Measurements from ENCODE around the gene ATF4.
A peak's percentile ranks its signal among the peaks of the same experiment; 100 is the strongest.
"Not testable (repeated sequence)": the region's sequence is repeated elsewhere in the genome, so short reads cannot be mapped to it uniquely, and the experiment has no call there.

Gene ATF4

DNA sequence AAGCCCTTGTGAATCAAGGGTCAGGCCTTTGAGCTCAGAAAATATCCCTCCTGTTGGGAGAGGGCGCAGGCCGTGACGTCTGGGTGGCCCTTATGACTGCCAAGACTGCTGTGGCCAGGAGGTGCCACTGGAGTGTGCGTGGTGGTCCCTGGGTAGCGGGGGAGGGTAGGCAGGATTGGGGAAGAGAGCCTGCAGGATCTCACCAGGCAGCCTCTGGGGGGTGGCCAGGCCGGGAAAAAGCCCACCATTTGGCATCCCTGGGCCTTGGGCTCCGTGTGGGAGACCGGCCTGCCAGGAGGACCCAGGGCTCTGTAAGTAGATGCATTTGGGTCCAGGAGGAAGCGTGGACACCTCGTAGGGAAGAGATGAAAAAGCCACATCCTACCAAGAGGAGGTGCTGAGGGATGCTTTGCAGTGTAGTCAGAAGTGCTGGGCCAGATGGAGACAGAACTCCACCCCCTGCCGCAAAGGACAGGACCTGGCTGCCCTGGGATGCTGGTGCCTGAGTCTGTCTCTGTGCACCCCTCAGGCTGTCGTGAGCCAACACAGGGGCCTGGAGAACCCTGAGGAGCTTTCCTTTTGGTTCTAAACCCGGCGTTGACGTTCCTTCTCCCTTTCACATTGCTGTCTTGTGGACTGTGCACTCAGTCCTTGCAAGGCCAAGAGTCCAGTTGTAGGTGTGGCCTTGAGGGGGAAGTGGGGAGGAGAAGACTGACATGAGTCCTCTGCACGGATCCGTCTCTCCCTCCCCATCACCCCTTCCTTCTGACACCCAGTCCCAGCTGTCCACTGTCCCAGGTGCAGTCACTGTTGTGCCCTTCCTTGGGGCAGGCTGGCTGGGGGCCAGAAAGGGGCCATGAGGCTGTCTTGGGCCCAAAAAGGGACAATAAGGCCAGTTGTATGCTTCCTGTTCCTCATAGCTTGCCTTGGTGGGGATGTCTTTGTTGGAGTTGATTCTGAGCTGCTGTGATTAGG is 31.0 kb upstream of the ATF4 start:
- DNase-seq (ENCODE audit: low read depth) = no peak

DNA sequence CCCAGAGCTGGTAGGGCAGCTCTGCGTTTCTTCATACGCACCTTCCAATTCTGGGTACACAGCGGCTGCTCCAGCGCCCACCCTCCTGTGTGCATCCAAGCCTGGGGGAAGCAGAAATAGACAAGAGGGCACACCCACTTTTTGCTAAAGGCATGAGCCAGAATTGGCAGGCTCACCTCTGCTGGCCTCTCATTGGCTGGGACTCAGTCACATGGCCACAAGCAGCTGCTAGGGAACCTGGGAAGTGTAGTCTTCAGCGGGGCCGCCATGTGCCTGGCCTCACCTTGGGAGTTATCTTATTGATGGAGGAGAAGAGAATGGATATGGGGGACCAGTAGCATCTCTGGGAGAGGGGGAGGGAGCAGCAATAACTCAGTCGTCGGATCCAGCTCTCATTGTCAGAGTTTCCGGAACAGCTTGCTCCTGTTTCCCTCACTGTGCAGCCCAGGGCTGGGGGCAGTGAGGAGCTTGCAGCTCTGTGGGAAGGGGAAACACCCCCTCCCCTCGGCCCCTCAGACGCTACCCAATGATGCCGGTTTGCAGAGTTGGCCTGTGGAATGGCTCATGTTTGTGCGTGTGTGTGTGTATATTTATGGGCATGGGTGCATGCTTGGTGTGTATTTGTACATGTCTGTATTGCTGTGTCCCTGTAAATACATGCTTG is 30.1 kb upstream of the ATF4 start:
- DNase-seq (ENCODE audit: low read depth) = peak; percentile 42

DNA sequence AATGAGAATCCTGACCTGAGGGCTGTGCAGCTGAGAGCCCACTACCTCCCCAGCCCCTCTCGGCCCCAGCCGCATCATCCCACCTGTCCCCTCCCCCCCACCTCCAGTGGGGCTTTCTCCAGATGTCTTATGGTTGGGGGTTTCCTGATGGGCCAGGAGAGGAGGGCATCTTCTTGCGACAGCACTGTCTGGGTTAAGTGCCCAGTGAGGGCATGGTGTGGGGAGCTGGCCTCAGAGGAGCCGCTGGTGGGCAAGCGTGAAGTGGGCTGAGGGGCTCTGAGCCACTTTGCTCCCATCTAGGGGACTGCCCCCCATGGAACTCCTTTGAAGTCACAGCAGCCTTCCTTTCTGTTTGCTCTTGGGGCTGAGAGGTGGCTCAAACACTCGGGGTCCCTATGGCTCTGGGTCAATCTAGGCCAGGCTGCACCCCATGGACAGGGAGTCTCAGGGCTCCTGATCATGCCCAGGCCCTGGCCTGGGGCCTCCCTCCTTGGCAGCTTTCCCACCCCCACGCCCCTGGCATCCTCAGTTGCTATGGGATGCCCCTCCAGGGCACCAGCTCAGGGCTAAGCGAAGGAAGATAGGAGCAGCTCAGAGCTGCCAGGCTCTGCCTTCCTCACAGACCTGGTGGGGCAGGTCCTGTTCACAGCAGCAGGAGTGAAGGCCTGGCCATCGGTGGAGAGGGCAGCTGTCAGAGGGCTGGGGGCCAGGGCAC is 29.2 kb upstream of the ATF4 start:
- DNase-seq (ENCODE audit: low read depth) = no peak

DNA sequence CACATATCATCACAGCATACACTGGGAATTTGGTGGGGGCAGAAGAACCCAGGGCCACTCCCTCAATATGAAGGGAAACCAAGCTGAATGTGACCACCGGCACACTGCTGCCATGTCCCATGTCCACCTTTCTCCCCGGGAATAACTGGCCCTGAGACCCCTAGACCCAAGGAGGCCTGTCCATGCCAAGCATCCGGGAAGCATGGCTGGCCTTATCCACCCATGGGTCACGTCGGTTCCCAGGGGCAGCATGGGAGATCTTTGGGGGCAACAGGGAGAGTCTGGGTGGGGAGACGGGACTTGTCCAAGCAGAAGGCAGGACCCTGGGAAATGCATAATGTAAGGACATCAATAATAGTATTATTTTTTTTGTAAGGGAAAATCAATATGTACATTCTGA is 28.7 kb upstream of the ATF4 start:
- DNase-seq (ENCODE audit: low read depth) = no peak

DNA sequence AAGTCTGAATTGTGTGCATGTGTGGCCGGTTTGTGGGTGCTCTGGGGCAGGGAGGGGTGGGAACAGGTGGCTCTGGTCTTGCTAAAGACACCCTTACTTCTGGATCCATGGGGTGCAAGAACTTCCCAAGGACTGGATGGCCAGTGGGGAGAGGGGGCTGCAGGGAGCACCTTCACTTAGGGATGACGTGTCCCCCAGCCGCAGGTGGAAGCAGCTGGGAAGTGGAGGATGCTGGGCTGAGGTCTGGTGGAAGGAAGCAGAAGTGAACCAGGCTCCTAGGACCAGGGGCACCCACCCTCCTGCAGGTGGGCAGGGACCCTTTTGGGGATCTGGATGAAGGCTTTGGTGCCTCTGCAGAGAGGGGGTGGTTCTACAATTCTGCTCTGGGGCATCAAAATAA is 28.2 kb upstream of the ATF4 start:
- no peak for DNase-seq (ENCODE audit: low read depth)

- no peak for DNase-seq (ENCODE audit: low read depth)
Observed at GRCh38 chr22:39493759-39494158, 26.6 kb upstream of the ATF4 start.

- DNase-seq (ENCODE audit: low read depth) = no peak
Observed at GRCh38 chr22:39494471-39495120, 25.8 kb upstream of the ATF4 start.

DNA sequence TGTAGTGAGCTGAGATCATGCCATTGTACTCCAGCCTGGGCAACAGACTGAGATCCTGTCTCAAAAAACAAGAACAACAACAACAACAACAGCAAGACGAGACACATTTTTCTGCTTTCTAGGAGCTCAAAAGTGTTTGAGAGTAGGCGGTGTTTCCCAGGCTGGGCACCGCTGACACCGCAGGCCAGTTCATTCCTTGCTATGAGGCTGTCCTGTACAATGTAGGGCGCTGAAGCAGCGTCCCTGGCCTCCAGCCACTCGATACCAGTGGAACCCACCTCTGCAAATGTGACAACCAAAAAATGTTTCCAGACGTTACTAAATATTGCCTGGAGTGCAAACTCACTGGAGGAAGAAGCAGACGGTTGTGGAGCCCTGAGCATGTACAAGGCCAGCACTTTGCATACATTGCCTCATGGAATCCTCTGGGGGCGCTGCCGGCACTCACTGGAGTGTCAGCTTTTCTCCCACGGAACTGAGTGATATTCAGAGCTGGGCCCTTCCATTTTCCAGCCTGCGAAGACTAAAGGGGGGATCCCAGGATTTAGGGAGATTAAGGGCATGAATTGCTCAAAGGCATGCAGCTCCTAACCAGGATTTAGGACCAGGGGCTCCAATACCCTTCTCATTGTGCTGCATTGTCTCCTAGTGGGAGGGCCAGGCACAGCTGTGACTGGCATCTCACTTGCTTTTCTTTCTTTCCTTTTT is 24.1 kb upstream of the ATF4 start:
- DNase-seq (ENCODE audit: low read depth) = no peak

DNA sequence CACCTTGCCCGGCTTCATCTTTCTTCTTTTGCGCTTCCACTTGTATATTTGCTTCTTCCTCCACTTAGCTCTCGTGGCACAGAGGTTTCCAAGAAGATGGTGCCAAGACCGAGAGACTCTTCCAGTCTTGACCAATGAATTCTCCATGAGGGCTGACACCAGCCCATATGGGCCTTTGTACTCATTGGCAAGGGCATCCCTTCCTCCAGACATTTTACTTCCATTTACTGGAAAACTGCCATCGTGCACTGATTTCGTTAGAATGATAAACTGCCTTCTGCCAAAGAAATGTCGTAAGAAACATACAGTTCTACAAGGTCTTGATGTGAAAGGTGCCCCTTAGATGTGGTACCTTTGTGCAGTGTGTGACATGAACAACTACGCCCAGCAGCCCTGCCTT is 22.9 kb upstream of the ATF4 start:
- no peak for DNase-seq (ENCODE audit: low read depth)

DNA sequence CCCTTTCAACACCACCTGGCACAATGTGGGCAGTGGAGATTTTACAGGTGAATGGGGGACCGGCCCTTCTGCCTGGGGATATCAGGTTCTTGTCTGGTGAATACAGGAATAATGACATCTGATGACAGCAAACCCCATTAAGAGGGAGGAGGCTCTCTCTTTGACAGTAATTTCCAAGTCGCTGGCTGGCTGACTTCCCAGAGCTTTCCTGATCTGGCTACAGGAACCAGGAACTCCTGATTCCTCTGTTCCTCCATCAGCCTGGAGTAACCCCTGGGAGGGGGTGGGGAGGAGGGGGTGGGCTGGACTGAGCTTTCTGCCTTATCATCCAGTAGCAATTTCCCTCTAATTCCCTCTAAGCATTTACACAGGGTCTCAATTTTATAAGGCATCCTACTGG is 22.0 kb upstream of the ATF4 start:
- DNase-seq (ENCODE audit: low read depth) = no peak

DNA sequence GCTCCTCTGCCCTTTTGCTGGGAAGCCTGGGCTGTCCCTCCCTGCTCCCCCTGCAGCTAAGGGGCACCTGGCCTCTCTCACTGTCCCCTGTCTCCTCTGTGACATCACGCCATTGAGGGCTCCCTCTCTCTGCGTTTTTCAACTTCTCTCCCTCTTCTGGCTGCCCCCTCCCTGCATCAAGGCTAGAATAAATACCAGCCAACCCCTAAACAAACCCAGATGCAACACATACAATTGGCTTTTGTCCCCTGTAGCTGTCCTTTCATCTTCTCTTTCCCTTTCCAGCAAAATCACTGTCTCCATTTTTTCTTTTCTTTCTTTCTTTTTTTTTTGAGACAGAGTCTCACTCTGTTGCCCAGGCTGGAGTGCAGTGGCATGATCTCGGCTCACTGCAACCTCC is 21.6 kb upstream of the ATF4 start:
- no peak for DNase-seq (ENCODE audit: low read depth)

DNA sequence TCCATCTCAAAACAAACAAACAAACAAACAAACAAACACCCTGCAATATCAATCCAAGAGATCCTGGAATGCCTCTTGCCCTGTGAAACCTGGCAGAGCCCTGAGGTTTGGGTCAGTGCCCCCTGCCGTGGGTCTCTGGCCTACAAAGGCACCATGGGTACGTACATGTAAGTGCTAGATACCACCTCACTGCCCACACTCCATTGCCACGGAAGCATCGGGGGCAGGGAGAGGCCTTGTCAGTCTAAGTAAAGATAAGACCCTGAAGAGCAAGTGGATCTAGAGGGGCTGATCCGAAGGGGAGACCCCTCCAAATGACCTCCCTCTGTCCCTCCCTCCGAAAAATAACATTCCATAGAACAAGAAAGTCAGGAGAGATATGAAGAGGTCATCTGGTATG is 20.3 kb upstream of the ATF4 start:
- no peak for DNase-seq (ENCODE audit: low read depth)

GRCh38 chr22:39501644-39502108 is 18.7 kb upstream of the ATF4 start:
- no peak for DNase-seq (ENCODE audit: low read depth)

DNA sequence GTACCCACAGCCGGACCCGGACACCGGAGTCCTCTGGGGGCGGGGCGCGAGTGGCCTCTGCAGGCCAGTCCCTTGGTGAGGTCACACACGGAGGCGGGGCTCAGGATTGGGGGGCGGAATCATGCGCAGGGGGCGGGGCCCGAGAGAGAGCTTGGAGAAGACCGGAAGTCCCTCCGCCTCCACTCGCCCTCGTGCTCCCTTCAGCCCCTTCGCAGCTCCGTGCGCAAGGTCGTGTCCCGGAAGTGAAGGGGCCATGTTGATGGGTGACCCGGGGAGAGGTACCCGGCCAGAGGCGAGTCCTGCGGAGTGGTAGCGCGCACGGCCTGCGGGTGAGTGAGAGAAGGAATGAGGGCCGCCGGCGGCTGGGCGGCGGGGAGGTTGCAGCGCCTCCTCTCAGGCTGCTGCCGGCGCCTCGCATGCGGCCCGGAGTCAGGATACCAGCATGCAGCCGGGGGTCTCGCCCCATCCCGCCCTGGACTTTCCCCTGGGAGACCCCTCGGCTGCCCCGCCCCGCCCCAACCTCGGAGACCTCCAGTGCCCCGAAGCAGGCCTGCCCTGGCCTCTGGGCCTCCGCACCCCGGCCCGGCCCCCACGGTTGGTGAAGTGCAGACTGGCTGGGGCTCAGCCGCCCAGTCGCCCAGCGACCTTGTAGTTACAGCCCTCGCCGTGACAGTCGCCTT is 18.1 kb upstream of the ATF4 start, which contains the start of gene MIEF1:
Gene MIEF1 (plus strand): TSS at position 182 of the 680 bp plus-strand sequence. CDS start 9,005 bp downstream, outside the sequence.
- peak; percentile 81 for DNase-seq (ENCODE audit: low read depth)

GRCh38 chr22:39502789-39503409 is 17.5 kb upstream of the ATF4 start:
- no peak for DNase-seq (ENCODE audit: low read depth)

DNA sequence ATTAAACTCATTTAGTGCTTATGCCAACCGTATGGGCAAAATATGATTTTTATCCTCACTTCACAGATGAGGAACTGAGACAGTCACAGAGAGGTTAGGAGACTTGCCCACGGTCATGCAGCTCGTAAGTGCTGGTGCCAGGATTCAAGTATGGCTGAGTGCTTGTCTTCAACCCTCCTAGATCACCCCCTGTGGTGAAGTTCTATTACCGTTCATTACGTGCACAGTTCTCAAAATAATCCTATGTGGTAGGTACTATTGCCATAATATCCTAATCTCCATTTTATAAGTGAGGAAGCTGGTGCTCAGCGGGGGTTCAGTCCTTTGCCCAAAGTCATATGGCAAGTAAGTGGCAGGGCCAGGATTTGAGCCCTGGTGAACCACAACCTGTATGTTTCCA is 16.7 kb upstream of the ATF4 start:
- DNase-seq (ENCODE audit: low read depth) = no peak

DNA sequence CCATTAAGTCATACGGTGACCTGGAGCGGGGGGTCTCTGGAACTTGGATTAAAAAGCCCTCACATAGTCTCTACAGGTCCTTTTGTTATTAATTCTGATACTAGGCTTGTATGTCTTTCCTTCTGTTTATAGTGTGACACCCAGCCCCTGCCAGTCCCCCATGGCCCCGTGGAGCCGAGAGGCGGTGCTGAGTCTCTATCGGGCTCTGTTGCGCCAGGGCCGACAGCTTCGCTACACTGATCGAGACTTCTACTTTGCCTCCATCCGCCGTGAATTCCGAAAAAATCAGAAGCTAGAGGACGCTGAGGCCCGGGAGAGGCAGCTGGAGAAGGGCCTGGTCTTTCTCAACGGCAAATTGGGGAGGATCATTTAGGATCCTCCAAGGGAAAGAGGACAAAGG is 16.3 kb upstream of the ATF4 start:
- DNase-seq (ENCODE audit: low read depth) = no peak

DNA sequence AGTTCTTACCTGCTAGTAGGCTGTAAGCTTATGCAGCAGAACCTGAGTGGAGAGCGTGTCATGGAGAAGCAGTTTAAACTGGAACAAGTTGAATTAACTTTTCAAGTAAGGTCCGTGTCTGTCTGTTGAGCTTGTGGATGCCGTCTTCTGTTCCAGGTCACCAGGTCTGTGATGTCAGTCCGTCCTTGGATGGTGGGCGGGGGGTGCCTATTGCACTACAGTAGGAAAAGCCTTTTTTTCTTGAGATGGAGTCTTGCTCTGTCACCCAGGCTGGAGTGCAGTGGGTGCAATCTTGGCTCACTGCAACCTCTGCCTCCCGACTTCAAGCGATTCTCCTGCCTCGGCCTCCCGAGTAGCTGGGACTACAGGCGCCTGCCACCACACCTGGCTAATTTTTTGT is 13.3 kb upstream of the ATF4 start:
- not testable (repeated sequence) for DNase-seq (ENCODE audit: low read depth)

DNA sequence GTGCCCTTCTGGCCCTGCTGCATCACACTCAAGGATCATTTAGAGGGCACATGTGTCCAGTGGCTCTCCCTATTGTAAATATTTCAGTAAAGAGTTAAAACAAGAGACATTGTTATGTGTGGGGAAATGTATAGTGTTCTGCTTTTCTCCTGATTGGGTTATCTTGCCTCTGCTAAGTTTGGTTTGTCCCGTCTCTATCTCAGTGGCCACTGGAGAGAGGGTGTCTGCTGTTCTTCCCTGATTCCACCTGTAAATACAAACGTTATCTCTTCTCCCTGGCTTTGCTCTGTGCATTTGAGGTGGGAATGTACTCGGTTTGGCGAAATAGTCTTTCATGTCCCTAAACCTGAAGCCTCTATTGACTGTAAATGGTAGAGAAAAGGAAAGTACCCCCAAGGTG is 12.0 kb upstream of the ATF4 start:
- DNase-seq (ENCODE audit: low read depth) = no peak

GRCh38 chr22:39510529-39511149 is 9.7 kb upstream of the ATF4 start:
- DNase-seq (ENCODE audit: low read depth) = no peak

All from stimulated activated CD8-positive, alpha-beta memory T cell treated with anti-CD3 and anti-CD28 coated beads, Interleukin-12 subunit alpha, Interleukin-12 subunit beta, amount 100 ng/mL, for 4 hours (primary cell).